Muscle layer of colon (tissue), 2 donors: Measurements from ENCODE around the gene EPHA6.

Experiments
- H3K27ac ChIP-seq: one replicate; pipeline ENCODE4 v1.7.0; 2013; ENCODE audit warnings: low read depth, mild to moderate bottlenecking, low read length, moderate library complexity
- H3K27me3 ChIP-seq, 2 donors: one replicate each; pipeline ENCODE4 v1.7.0; 2013; ENCODE audit warnings: low read length in 2 of 2, mild to moderate bottlenecking in 2 of 2; ENCODE audit not compliant: insufficient read depth in 2 of 2, control insufficient read depth in 1 of 2
- H3K36me3 ChIP-seq: one replicate; pipeline ENCODE4 v1.7.0; 2013; ENCODE audit warnings: mild to moderate bottlenecking, low read length; ENCODE audit not compliant: insufficient read depth
- H3K4me1 ChIP-seq: one replicate; pipeline ENCODE4 v1.7.0; 2013; ENCODE audit warnings: mild to moderate bottlenecking, low read length; ENCODE audit not compliant: insufficient read depth
- H3K4me3 ChIP-seq, 2 donors: one replicate each; pipeline ENCODE4 v1.7.0; 2013; ENCODE audit warnings: low read length in 2 of 2, low read depth in 1 of 2, mild to moderate bottlenecking in 1 of 2, moderate library complexity in 1 of 2
- H3K9ac ChIP-seq: one replicate; pipeline ENCODE4 v1.7.0; 2013; ENCODE audit warnings: low read length
- H3K9me3 ChIP-seq: one replicate; pipeline ENCODE4 v1.7.0; 2013; ENCODE audit warnings: mild to moderate bottlenecking, low read length
- donor health status: abdominal sarcoma.
- donor health status: Adenocarcinoma of cecum.

Gene EPHA6

DNA sequence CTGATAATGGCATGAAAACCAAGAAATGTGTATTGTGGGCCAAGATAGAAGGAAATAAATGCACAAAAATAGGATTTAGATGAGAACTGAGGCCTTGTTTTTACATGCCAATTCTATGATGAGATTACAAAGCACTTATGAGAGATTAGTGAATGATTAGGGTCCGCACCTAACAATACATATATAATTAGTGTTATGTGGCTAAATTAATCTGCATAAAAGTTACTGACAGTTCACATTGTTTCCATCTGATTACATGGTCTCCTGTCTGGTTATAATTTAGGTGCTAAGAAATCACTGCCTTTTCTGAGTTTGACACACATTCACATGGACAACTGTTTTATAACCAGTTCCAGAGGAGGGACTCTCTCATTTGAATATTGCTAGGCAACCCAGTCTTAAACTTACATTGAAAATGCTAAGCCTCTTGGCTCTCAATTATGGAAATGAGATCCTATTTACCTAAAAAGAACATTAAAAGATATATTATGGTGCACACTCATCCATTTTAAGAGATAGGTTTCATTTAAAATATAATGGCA, 833.1 kb downstream of the EPHA6 start:
- no peak overlapping the region for H3K4me3 ChIP-seq
- no peak overlapping the region for H3K9ac ChIP-seq
- no peak overlapping the region for H3K27ac ChIP-seq
- no peaks in the 10 kb centered on the region for H3K4me1 ChIP-seq
- no peaks in the 10 kb centered on the region for H3K36me3 ChIP-seq
- H3K9me3 ChIP-seq = no peaks in the 10 kb centered on the region
- no peaks in the 10 kb centered on the region for H3K27me3 ChIP-seq

DNA sequence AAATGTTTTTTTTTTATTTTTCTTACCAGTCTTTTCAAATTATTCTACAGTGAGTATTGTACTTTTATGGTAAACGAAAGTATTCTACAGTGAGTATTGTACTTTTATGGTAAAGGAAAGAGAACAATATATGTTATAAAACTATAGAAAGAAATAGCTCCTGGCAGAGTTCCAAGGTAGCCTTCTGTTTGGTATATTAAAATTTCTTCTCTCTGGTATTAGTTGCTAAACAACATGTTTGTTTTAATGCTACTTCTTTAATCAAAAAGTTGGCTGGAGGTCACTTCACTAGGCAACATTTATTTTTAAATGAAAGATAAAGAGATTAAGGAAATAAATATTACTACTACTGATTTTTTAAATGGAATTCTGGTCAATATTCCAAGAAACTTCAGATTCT, 841.6 kb downstream of the EPHA6 start:
- H3K36me3 ChIP-seq = no peaks in the 10 kb centered on the region
- H3K9ac ChIP-seq = no peak overlapping the region
- H3K4me1 ChIP-seq = no peaks in the 10 kb centered on the region
- no peaks in the 10 kb centered on the region for H3K9me3 ChIP-seq
- H3K4me3 ChIP-seq = no peak overlapping the region
- H3K27me3 ChIP-seq = no peaks in the 10 kb centered on the region
- H3K27ac ChIP-seq = no peak overlapping the region

- H3K9me3 ChIP-seq = no peaks in the 10 kb centered on the region
- H3K27ac ChIP-seq = no peak overlapping the region
- H3K27me3 ChIP-seq = no peaks in the 10 kb centered on the region
- H3K36me3 ChIP-seq = no peaks in the 10 kb centered on the region
- H3K9ac ChIP-seq = no peak overlapping the region
- H3K4me3 ChIP-seq = no peak overlapping the region
- no peaks in the 10 kb centered on the region for H3K4me1 ChIP-seq
Measured at GRCh38 chr3:97656638-97657037, 842.2 kb downstream of the EPHA6 start.

DNA sequence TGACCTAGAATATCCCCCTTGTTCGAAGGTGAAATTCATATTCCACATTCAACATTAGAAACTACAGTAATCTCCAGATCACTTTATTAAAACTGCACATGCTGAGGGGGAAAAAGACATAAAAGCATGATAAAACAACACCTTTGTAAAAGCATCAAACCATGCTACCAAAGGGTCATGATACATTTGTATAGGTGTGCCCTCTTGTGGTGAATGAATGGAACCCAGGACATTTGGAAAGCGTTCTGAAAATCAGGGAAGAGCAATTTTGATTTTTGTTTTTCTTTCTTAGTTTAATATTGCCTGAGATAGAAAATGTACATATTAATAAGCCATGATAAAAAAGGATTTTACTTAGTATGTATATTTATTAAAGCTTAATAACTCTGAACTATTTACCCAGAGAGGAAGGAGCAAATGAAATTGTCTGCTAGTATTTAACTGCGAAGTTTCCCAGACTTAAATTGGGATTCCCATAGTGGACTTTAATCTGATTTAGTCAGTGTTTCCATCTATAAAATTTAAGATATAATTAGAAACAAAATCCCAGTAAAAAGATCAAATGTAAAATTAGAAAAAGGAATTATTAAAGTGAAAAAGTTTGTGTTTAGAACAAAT, 844.4 kb downstream of the EPHA6 start:
- no peak overlapping the region for H3K4me3 ChIP-seq
- H3K27ac ChIP-seq = no peak overlapping the region
- H3K36me3 ChIP-seq = no peaks in the 10 kb centered on the region
- H3K27me3 ChIP-seq = no peaks in the 10 kb centered on the region
- H3K4me1 ChIP-seq = no peaks in the 10 kb centered on the region
- no peak overlapping the region for H3K9ac ChIP-seq
- no peaks in the 10 kb centered on the region for H3K9me3 ChIP-seq

- Histone ChIP-seq H3K4me1 (no peaks in the 10 kb centered on the region), H3K27ac (no peak overlapping the region), H3K9ac (no peak overlapping the region), H3K9me3 (no peaks in the 10 kb centered on the region), H3K27me3 (no peaks in the 10 kb centered on the region), H3K4me3 (no peak overlapping the region), H3K36me3 (no peaks in the 10 kb centered on the region)
Measured at GRCh38 chr3:97662264-97662663, 847.9 kb downstream of the EPHA6 start.

- Histone ChIP-seq H3K4me1 (no peaks in the 10 kb centered on the region), H3K9me3 (no peaks in the 10 kb centered on the region), H3K4me3 (no peak overlapping the region), H3K9ac (no peak overlapping the region), H3K36me3 (no peaks in the 10 kb centered on the region), H3K27me3 (no peaks in the 10 kb centered on the region), H3K27ac (no peak overlapping the region)
Measured at GRCh38 chr3:97662762-97663161, 848.4 kb downstream of the EPHA6 start.

DNA sequence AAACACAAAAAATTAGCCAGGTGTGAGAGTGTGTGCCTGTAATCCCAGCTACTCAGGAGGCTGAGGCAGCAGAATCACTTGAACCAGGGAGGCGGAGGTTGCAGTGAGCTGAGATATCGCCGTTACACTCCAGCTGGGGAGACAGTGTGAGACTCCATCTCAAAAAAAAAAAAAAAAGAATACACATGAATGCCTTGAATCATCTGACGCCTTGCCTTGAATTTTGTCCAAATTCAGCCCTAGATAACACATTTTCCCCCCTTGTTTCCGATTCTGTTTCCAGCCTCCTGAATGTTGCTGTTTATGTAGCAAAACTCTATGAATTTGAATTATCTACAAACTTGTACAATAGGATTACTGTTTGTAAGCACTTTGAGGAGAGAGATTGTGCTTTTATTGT, 851.5 kb downstream of the EPHA6 start:
- H3K4me3 ChIP-seq = no peak overlapping the region
- no peak overlapping the region for H3K9ac ChIP-seq
- no peaks in the 10 kb centered on the region for H3K36me3 ChIP-seq
- no peak overlapping the region for H3K27ac ChIP-seq
- no peaks in the 10 kb centered on the region for H3K27me3 ChIP-seq
- no peaks in the 10 kb centered on the region for H3K9me3 ChIP-seq
- H3K4me1 ChIP-seq = no peaks in the 10 kb centered on the region

- Histone ChIP-seq H3K9ac (no peak overlapping the region), H3K4me3 (no peak overlapping the region), H3K27me3 (no peaks in the 10 kb centered on the region), H3K4me1 (no peaks in the 10 kb centered on the region), H3K36me3 (no peaks in the 10 kb centered on the region), H3K27ac (no peak overlapping the region), H3K9me3 (no peaks in the 10 kb centered on the region)
Measured at GRCh38 chr3:97670952-97671351, 856.6 kb downstream of the EPHA6 start.

DNA sequence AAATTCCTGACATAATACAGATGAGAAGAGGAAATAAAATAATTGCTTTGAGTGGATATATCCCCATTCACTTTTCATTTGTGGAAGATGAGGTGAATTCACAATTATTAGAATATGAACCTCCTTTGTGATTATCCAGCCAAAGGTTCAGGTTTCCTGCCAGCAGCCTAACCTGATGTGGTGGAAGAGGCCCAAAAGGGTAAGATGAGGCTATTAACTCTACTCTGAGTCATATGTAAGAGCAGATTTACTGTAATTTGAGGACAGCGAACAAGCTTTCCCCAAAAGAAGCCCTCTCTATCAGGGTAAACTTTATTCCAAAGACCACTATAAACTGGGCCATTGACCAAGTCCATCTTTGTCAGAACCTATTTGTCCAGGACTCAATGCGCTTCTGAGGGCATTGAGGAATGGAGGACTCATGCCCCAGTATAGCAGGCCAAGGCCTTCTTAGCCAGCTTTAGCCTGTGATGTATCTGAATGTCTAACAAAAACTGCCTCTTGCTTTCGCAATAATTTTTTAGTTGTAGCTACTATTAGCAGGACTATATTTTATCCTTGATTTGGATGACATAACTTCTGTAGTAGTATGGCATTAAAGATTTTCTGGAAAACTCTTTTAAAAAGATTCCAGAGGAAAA, 859.1 kb downstream of the EPHA6 start:
- Histone ChIP-seq H3K9ac (no peak overlapping the region), H3K27ac (no peak overlapping the region), H3K4me3 (no peak overlapping the region), H3K4me1 (no peaks in the 10 kb centered on the region), H3K27me3 (no peaks in the 10 kb centered on the region), H3K9me3 (no peaks in the 10 kb centered on the region), H3K36me3 (no peaks in the 10 kb centered on the region)

DNA sequence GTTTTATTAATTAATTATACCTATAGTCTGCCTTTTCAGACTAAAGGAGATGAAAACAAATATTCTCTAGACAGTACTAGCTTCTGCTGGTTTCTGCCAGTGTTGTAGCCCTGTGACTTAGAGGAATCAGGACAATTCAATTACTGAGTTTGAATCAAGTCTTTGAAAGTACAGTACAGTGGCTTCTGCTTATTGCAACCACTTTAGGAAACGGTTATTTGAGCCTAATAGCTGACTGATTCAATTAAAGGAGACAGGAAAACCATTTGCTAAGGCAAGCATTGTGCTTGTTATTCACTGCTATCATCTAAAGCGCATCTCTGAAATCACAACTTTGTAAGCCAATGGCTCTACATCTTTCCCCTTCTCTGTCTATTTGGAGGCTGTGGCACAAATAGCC, 860.1 kb downstream of the EPHA6 start:
- H3K9me3 ChIP-seq = no peaks in the 10 kb centered on the region
- H3K27ac ChIP-seq = no peak overlapping the region
- no peaks in the 10 kb centered on the region for H3K4me1 ChIP-seq
- no peak overlapping the region for H3K4me3 ChIP-seq
- no peak overlapping the region for H3K9ac ChIP-seq
- H3K27me3 ChIP-seq = no peaks in the 10 kb centered on the region
- H3K36me3 ChIP-seq = no peaks in the 10 kb centered on the region

DNA sequence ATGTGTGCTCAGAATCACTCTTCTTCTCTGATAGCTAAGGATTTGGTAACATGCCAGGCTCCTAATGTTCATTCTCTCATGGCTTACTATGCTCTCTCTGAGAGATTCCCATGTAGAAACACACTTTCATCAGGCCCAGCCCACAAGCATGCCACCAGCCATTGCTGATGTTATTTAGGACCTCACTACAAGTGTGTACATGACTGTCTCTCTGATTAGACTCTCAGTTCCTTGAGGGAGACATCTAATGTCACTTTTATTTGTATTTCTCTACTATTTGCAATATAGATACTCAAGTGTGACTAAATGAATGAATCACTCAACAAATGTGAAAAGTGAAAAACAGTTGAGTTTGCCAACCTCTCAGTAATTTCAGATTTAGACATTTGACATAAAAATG, 865.8 kb downstream of the EPHA6 start:
- Histone ChIP-seq H3K9ac (no peak overlapping the region), H3K4me1 (no peaks in the 10 kb centered on the region), H3K27me3 (no peaks in the 10 kb centered on the region), H3K27ac (no peak overlapping the region), H3K4me3 (no peak overlapping the region), H3K9me3 (no peaks in the 10 kb centered on the region), H3K36me3 (no peaks in the 10 kb centered on the region)

DNA sequence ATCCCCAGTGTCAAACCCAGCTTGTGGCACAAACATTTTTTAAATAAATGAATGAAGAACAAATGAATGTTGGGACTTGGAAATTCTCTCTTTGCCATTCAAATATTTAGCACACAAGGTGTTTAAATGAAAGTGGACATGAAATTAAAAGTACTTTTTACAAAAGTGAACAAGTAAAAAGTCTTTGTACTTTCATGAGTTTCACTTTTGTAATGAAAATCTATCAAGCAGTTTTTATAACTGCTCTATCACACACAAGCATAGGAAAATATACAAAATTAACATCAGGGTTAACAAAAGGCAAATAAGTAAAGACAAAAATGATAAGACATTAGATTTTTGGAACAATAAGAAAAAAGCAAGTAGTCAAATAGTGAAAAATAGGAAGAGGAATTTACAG, 866.3 kb downstream of the EPHA6 start:
- Histone ChIP-seq H3K36me3 (no peaks in the 10 kb centered on the region), H3K27ac (no peak overlapping the region), H3K4me1 (no peaks in the 10 kb centered on the region), H3K27me3 (no peaks in the 10 kb centered on the region), H3K9me3 (no peaks in the 10 kb centered on the region), H3K9ac (no peak overlapping the region), H3K4me3 (no peak overlapping the region)
